Karpas-422 (cell line): ENCODE data around the gene NCAM2. TPM values are rescaled to one million over a fixed set of nuclear protein-coding genes. Genes with fewer than 3 reads are reported as not detected.

Experiments
- DNase-seq: peaks from one replicate; pipeline ENCODE4 v3.0.0-alpha.2; 2015
- H2AFZ ChIP-seq: fragments of 200-600 bp; sonication (generic); 2 replicates; pipeline ENCODE4 v1.6.1; 2014; ENCODE audit warnings: antibody characterized with exemption, low read length, mixed read lengths
- H3K27ac ChIP-seq: fragments of 200-600 bp; sonication (generic); 2 replicates; pipeline ENCODE4 v1.5.1; 2014; ENCODE audit warnings: mild to moderate bottlenecking, low read length, moderate library complexity
- H3K27me3 ChIP-seq: fragments of 200-600 bp; sonication (generic); 2 replicates; pipeline ENCODE4 v1.6.1; 2014; ENCODE audit warnings: low read length, mixed read lengths
- H3K36me3 ChIP-seq: fragments of 200-600 bp; sonication (generic); 2 replicates; pipeline ENCODE4 v1.6.1; 2014; ENCODE audit warnings: low read length, mixed read lengths; ENCODE audit not compliant: insufficient read depth
- H3K4me1 ChIP-seq: fragments of 200-600 bp; sonication (generic); 2 replicates; pipeline ENCODE4 v1.6.1; 2014; ENCODE audit warnings: mild to moderate bottlenecking, low read length, mixed read lengths
- H3K4me2 ChIP-seq: fragments of 200-600 bp; sonication (generic); 2 replicates; pipeline ENCODE4 v1.6.1; 2014; ENCODE audit warnings: low read length, low read depth, mild to moderate bottlenecking; ENCODE audit not compliant: poor library complexity, severe bottlenecking
- H3K4me3 ChIP-seq: fragments of 200-600 bp; sonication (generic); 2 replicates; pipeline ENCODE4 v1.5.1; 2014; ENCODE audit warnings: mild to moderate bottlenecking, antibody characterized with exemption, low read length, mixed read lengths
- H3K79me2 ChIP-seq: fragments of 200-600 bp; sonication (generic); 2 replicates; pipeline ENCODE4 v1.6.1; 2014; ENCODE audit warnings: mild to moderate bottlenecking, low read length, mixed read lengths
- H3K9ac ChIP-seq: fragments of 200-600 bp; sonication (generic); 2 replicates; pipeline ENCODE4 v1.6.0; 2014; ENCODE audit warnings: low read length
- H3K9me2 ChIP-seq: fragments of 200-600 bp; sonication (generic), shearing (Covaris generic); replicated peaks from 2 replicates; pipeline ENCODE4 v1.6.0; 2014; ENCODE audit warnings: mild to moderate bottlenecking, low read length, moderate library complexity; ENCODE audit not compliant: insufficient read depth
- H3K9me3 ChIP-seq: fragments of 300-700, 200-600 bp; sonication (generic); 2 replicates; pipeline ENCODE4 v1.6.1; 2014; ENCODE audit warnings: low read length, mixed read lengths
- H4K20me1 ChIP-seq: fragments of 200-600 bp; sonication (generic); 2 replicates; pipeline ENCODE4 v1.6.1; 2014; ENCODE audit warnings: mild to moderate bottlenecking, antibody characterized with exemption, low read length, low read depth; ENCODE audit not compliant: insufficient read depth
- total RNA-seq: library from RNA; depleted of rRNA; stranded (reverse); fragments of >200 nt; shearing (Covaris generic); gene quantifications from 2 replicates; pipeline ENCODE4 v1.2.3, GENCODE V29; 2014; ENCODE audit warnings: low replicate concordance

NCAM2 gene
- total RNA-seq, 1 experiment from 2014 or later, result not detected

DNA sequence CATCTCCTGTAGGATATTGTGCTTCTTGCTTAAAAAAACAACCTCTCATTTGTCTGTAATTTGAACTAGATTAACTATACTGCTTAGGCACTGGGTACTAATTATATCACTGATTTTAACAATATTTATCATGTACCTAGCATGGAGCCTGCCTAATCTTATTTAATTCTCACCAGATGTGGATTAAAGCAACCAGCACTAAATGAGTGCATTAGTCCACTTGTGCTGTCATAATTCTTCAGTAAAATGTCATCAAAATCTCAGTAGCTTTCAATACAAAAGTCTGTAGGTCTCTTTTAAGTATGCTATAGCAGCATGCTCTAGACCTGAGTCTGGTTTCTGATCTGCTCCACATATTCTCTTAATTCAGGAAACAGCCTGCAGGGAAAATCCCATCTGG, 368.1 kb downstream of the NCAM2 start:
- Histone ChIP-seq H3K79me2 (no peaks in the 10 kb centered on the region), H3K9me3 (peaks cover 22% of the 10 kb centered on the region), H3K9me2 (no peaks in the 10 kb centered on the region), H3K27ac (no peak overlapping the region), H3K4me3 (no peak overlapping the region), H3K9ac (no peak overlapping the region), H4K20me1 (no peaks in the 10 kb centered on the region), H3K4me2 (no peak overlapping the region), H3K4me1 (no peaks in the 10 kb centered on the region), H3K27me3 (no peaks in the 10 kb centered on the region), H3K36me3 (no peaks in the 10 kb centered on the region), H2AFZ (no peak overlapping the region)
- no peak for DNase-seq

DNA sequence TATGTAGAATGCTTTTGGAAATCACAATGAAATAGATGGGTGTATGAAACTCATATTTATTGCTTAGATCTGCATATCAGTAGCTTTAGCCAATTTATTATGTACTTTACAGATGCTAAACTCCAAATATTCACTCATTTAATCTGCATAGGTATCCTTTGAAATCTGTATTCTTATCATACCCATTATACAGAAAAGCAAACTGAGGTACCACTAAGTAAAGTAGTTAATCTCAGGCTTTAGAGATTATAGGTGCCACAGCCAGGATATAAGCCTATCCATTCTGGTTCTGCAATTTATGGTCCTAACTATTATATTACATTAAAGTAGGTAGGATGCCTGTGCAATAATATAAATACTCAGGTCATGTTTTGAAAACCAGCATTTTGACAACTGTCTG, 369.4 kb downstream of the NCAM2 start:
- no peaks in the 10 kb centered on the region for H3K9me2 ChIP-seq

GRCh38 chr21:21373969-21374368, 375.8 kb downstream of the NCAM2 start:
- H3K36me3 ChIP-seq, result no peaks in the 10 kb centered on the region
- no peak overlapping the region for H3K9ac ChIP-seq
- H3K9me3 ChIP-seq, result peaks cover 32% of the 10 kb centered on the region
- H3K4me3 ChIP-seq, result no peak overlapping the region
- DNase-seq, result no peak
- H3K9me2 ChIP-seq, result no peaks in the 10 kb centered on the region
- no peaks in the 10 kb centered on the region for H3K27me3 ChIP-seq
- no peak overlapping the region for H2AFZ ChIP-seq
- no peak overlapping the region for H3K4me2 ChIP-seq
- no peak overlapping the region for H3K27ac ChIP-seq
- no peaks in the 10 kb centered on the region for H3K79me2 ChIP-seq
- H3K4me1 ChIP-seq, result no peaks in the 10 kb centered on the region
- H4K20me1 ChIP-seq, result no peaks in the 10 kb centered on the region

More for the DNA sequence above, 369.4 kb downstream of the NCAM2 start:
- DNase-seq, result no peak
- Histone ChIP-seq H2AFZ (no peak overlapping the region), H3K27ac (no peak overlapping the region), H3K79me2 (no peaks in the 10 kb centered on the region), H4K20me1 (no peaks in the 10 kb centered on the region), H3K27me3 (no peaks in the 10 kb centered on the region), H3K9ac (no peak overlapping the region), H3K36me3 (no peaks in the 10 kb centered on the region), H3K9me3 (peaks cover 19% of the 10 kb centered on the region), H3K4me1 (no peaks in the 10 kb centered on the region), H3K4me3 (no peak overlapping the region), H3K4me2 (no peak overlapping the region)

GRCh38 chr21:21383126-21383525, 384.9 kb downstream of the NCAM2 start:
- Histone ChIP-seq H3K79me2 (no peaks in the 10 kb centered on the region), H3K9me3 (peaks cover 21% of the 10 kb centered on the region), H3K27ac (no peak overlapping the region), H2AFZ (no peak overlapping the region), H3K4me1 (no peaks in the 10 kb centered on the region), H3K9ac (no peak overlapping the region), H3K4me2 (no peak overlapping the region), H3K4me3 (no peak overlapping the region), H3K36me3 (no peaks in the 10 kb centered on the region), H4K20me1 (no peaks in the 10 kb centered on the region), H3K27me3 (no peaks in the 10 kb centered on the region), H3K9me2 (no peaks in the 10 kb centered on the region)
- no peak for DNase-seq

GRCh38 chr21:21384977-21385376, 386.8 kb downstream of the NCAM2 start:
- DNase-seq, result no peak
- Histone ChIP-seq H4K20me1 (no peaks in the 10 kb centered on the region), H3K79me2 (no peaks in the 10 kb centered on the region), H3K9ac (no peak overlapping the region), H2AFZ (no peak overlapping the region), H3K4me1 (no peaks in the 10 kb centered on the region), H3K27ac (no peak overlapping the region), H3K9me3 (peaks cover 16% of the 10 kb centered on the region), H3K27me3 (no peaks in the 10 kb centered on the region), H3K9me2 (no peaks in the 10 kb centered on the region), H3K4me3 (no peak overlapping the region), H3K36me3 (no peaks in the 10 kb centered on the region), H3K4me2 (no peak overlapping the region)

DNA sequence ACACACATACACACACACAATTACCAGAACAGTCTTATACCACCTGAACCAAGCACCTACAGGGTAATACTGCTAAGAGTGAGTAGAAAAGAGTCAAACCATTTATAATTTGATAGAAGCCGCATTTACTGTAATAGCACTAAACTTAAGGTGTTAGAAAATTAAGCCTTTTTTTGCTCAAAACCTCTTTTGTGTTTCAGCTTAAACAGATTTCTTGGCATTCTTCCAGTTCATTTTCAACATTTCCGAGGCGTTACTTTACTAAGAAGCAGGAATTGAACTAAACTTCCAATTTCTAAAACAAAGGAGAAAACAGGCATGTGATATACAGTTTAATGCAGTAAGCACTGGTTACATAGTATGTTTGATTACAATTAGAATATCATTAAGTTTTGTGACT, 387.2 kb downstream of the NCAM2 start:
- H3K9me3 ChIP-seq, result peaks cover 16% of the 10 kb centered on the region
- no peak overlapping the region for H3K4me2 ChIP-seq
- no peaks in the 10 kb centered on the region for H3K4me1 ChIP-seq
- no peak overlapping the region for H3K9ac ChIP-seq
- H3K27ac ChIP-seq, result no peak overlapping the region
- H3K4me3 ChIP-seq, result no peak overlapping the region
- no peaks in the 10 kb centered on the region for H3K79me2 ChIP-seq
- no peaks in the 10 kb centered on the region for H3K36me3 ChIP-seq
- no peak overlapping the region for H2AFZ ChIP-seq
- no peak for DNase-seq
- H3K9me2 ChIP-seq, result no peaks in the 10 kb centered on the region
- H4K20me1 ChIP-seq, result no peaks in the 10 kb centered on the region
- no peaks in the 10 kb centered on the region for H3K27me3 ChIP-seq

GRCh38 chr21:21387916-21388315, 389.7 kb downstream of the NCAM2 start:
- no peaks in the 10 kb centered on the region for H3K9me2 ChIP-seq
- H3K9ac ChIP-seq, result no peak overlapping the region
- no peaks in the 10 kb centered on the region for H3K27me3 ChIP-seq
- H3K4me3 ChIP-seq, result no peak overlapping the region
- H4K20me1 ChIP-seq, result no peaks in the 10 kb centered on the region
- H3K9me3 ChIP-seq, result peaks cover 19% of the 10 kb centered on the region
- DNase-seq, result no peak
- no peak overlapping the region for H2AFZ ChIP-seq
- no peaks in the 10 kb centered on the region for H3K79me2 ChIP-seq
- H3K4me1 ChIP-seq, result no peaks in the 10 kb centered on the region
- H3K27ac ChIP-seq, result no peak overlapping the region
- H3K36me3 ChIP-seq, result no peaks in the 10 kb centered on the region
- no peak overlapping the region for H3K4me2 ChIP-seq

DNA sequence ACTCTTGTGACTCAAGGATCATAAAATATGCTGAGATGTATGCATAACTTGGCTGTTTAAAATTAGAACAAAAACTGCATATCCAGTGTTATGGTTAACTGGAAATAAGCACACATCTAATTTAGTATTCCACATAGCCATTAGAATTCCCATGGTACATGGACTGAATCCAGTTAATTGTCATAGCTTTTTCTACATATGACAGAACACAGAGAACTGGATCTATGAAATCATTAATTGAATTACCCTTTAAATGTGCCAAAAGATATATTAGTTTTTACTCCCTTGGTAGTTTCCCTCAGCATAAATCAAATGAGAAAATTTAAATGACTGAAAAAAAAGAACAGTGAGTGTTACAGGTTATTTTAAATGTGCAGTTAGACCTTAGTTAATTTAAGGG, 395.9 kb downstream of the NCAM2 start:
- DNase-seq, result no peak
- H3K4me1 ChIP-seq, result no peaks in the 10 kb centered on the region
- H3K9me2 ChIP-seq, result no peaks in the 10 kb centered on the region
- H3K4me2 ChIP-seq, result no peak overlapping the region
- peaks cover 29% of the 10 kb centered on the region for H3K9me3 ChIP-seq
- no peak overlapping the region for H2AFZ ChIP-seq
- no peaks in the 10 kb centered on the region for H3K27me3 ChIP-seq
- H3K27ac ChIP-seq, result no peak overlapping the region
- no peak overlapping the region for H3K9ac ChIP-seq
- no peak overlapping the region for H3K4me3 ChIP-seq
- no peaks in the 10 kb centered on the region for H3K79me2 ChIP-seq
- H3K36me3 ChIP-seq, result no peaks in the 10 kb centered on the region
- no peaks in the 10 kb centered on the region for H4K20me1 ChIP-seq

DNA sequence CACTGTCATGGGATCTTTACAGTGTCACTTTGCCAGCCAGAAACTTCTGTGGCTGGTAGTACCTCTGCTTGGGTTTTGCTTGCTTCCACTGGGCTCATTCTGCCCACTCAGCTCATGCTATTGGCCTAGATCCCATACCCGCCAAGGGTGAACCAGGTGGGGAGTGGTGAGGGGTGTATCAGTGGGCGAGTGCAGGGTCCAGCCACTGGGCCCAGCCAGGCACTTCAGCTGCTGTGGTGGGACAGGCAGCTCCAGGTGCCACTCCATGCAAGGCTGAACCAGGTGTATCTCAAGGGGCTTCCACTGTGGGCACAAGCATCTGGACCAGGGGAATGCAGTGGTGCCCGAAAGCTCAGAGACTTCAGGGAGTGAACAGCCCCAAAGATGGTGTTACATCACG, 398.2 kb downstream of the NCAM2 start:
- Histone ChIP-seq H3K36me3 (no peaks in the 10 kb centered on the region), H4K20me1 (no peaks in the 10 kb centered on the region), H3K9ac (no peak overlapping the region), H3K27ac (no peak overlapping the region), H3K79me2 (no peaks in the 10 kb centered on the region), H2AFZ (no peak overlapping the region), H3K4me1 (no peaks in the 10 kb centered on the region), H3K9me2 (no peaks in the 10 kb centered on the region), H3K4me3 (no peak overlapping the region), H3K9me3 (peaks cover 33% of the 10 kb centered on the region), H3K27me3 (no peaks in the 10 kb centered on the region), H3K4me2 (no peak overlapping the region)
- no peak for DNase-seq
